Mucosa of gallbladder (tissue), 1 donor: Measurements from ENCODE around the gene NUP98. TPM values are rescaled to one million over a fixed set of nuclear protein-coding genes. Genes with fewer than 3 reads are reported as not detected.
A peak's percentile ranks its signal among the peaks of the same experiment; 100 is the strongest.
"Not testable (repeated sequence)": the region's sequence is repeated elsewhere in the genome, so short reads cannot be mapped to it uniquely, and the experiment has no call there.

ENCODE experiments used
- DNase-seq: peaks from one replicate; pipeline ENCODE4 v3.0.0-alpha.2; 2020; ENCODE audit warnings: low spot score
- total RNA-seq: library from RNA; stranded (reverse); gene quantifications from one replicate; pipeline ENCODE4 v1.2.1, GENCODE V29; 2021
- donor health status: DM: no; HTN: no; CAD: no.

NUP98 gene
- total RNA-seq, 1 donor from 2014 or later, result 60.1 TPM

- no peak for DNase-seq
Measured at GRCh38 chr11:3669742-3670183, 127.6 kb downstream of the NUP98 start.

- no peak for DNase-seq
Measured at GRCh38 chr11:3669128-3669527, 128.2 kb downstream of the NUP98 start.

GRCh38 chr11:3667149-3668035 lies 130.0 kb downstream of the NUP98 start:
- no peak for DNase-seq

- DNase-seq, result no peak
Measured at GRCh38 chr11:3666023-3666530, 131.3 kb downstream of the NUP98 start.

GRCh38 chr11:3665336-3666022 lies 131.9 kb downstream of the NUP98 start:
- DNase-seq, result no peak

- DNase-seq, result no peak
Measured at GRCh38 chr11:3664032-3664630, 133.2 kb downstream of the NUP98 start.

- DNase-seq, result no peak
Measured at GRCh38 chr11:3662856-3663255, 134.5 kb downstream of the NUP98 start.

- DNase-seq, result no peak
Measured at GRCh38 chr11:3660960-3661359, 136.4 kb downstream of the NUP98 start.

GRCh38 chr11:3659595-3660515 lies 137.5 kb downstream of the NUP98 start:
- DNase-seq, result no peak

GRCh38 chr11:3658252-3658651 lies 139.1 kb downstream of the NUP98 start:
- DNase-seq, result no peak

- not testable (repeated sequence) for DNase-seq
Measured at GRCh38 chr11:3657331-3657730, 140.0 kb downstream of the NUP98 start.

GRCh38 chr11:3655547-3655946 lies 141.8 kb downstream of the NUP98 start:
- no peak for DNase-seq

- DNase-seq, result not testable (repeated sequence)
Measured at GRCh38 chr11:3652514-3652913, 144.8 kb downstream of the NUP98 start.

GRCh38 chr11:3649374-3649773 lies 148.0 kb downstream of the NUP98 start:
- not testable (repeated sequence) for DNase-seq

GRCh38 chr11:3648843-3649242 lies 148.5 kb downstream of the NUP98 start:
- DNase-seq, result not testable (repeated sequence)

GRCh38 chr11:3645552-3645951 lies 151.8 kb downstream of the NUP98 start:
- DNase-seq, result no peak

- DNase-seq, result no peak
Measured at GRCh38 chr11:3644817-3645235, 152.5 kb downstream of the NUP98 start, which contains the start of gene ART1. TSS of gene ART1 (plus strand) at chr11:3645128. CDS start at chr11:3659214, 14,086 bp downstream.

GRCh38 chr11:3643102-3643546 lies 154.2 kb downstream of the NUP98 start:
- DNase-seq, result not testable (repeated sequence)

GRCh38 chr11:3642071-3642951 lies 155.0 kb downstream of the NUP98 start:
- peak; percentile 73 for DNase-seq

- DNase-seq, result no peak
Measured at GRCh38 chr11:3641701-3642070, 155.7 kb downstream of the NUP98 start, which contains the start of gene ART5. TSS of gene ART5 (minus strand) at chr11:3641992. CDS start at chr11:3641862, 130 bp downstream.
